Esophagus squamous epithelium (tissue), 4 donors: ENCODE results near the gene DNAAF6.

Experiments used
- POLR2A ChIP-seq, 4 donors: fragments of 450-650 bp; IDR thresholded peaks; one replicate each; pipeline ENCODE4 v1.6.1; 2017; ENCODE audit warnings: antibody characterized with exemption in 4 of 4, mild to moderate bottlenecking in 4 of 4, moderate library complexity in 3 of 4
- TF ChIP-seq, protein P1 (sequence below), 6 experiments: fragments of 450-650 bp in 4 of 6; fragments of 200-600 bp in 2 of 6; sonication (generic) in 2 of 6; IDR thresholded peaks; one replicate each; pipeline ENCODE4 v1.5.1; 2016 to 2019; ENCODE audit warnings: antibody characterized with exemption in 6 of 6, mild to moderate bottlenecking in 4 of 6, moderate library complexity in 4 of 6

DNA sequence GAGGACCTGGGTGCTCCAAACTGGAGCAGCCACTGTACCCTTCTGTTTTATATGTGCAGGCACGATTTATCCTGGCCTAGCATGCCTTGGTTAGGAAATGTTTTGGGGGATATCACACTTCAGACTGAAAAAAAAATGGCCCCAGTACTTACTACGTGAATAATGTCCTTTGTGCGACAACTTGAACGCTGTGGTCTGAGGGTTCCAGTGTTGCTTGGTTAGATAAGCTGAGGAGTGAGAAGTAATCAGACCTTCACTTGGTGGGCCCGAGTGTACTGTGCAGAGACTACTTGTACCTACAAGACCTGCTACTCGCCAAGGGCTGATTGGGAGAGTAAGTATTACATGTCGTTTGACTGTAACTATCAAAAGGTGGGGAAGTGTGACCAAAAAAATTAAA lies 678 bp downstream of the DNAAF6 start:
- no peak for TF ChIP-seq POLR2A (IDR thresholded peaks at IDR 0.05)
- TF ChIP-seq, protein P1, sequence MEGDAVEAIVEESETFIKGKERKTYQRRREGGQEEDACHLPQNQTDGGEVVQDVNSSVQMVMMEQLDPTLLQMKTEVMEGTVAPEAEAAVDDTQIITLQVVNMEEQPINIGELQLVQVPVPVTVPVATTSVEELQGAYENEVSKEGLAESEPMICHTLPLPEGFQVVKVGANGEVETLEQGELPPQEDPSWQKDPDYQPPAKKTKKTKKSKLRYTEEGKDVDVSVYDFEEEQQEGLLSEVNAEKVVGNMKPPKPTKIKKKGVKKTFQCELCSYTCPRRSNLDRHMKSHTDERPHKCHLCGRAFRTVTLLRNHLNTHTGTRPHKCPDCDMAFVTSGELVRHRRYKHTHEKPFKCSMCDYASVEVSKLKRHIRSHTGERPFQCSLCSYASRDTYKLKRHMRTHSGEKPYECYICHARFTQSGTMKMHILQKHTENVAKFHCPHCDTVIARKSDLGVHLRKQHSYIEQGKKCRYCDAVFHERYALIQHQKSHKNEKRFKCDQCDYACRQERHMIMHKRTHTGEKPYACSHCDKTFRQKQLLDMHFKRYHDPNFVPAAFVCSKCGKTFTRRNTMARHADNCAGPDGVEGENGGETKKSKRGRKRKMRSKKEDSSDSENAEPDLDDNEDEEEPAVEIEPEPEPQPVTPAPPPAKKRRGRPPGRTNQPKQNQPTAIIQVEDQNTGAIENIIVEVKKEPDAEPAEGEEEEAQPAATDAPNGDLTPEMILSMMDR (IDR thresholded peaks at IDR 0.05) = no peak
